ENCODE data around the gene ACKR2.

GRCh38 chr3:42799376-42799775, 9.9 kb upstream of the ACKR2 start:
- TF ChIP-seq CTCF (IDR thresholded peaks at IDR 0.05) (no peak), POLR2A (IDR thresholded peaks at IDR 0.05) (no peak), POLR2AphosphoS5 (IDR thresholded peaks at IDR 0.05) (no peak)

All from prostate gland (tissue), 2 donors.